Measurements from ENCODE around the gene HSD17B2.

Gene HSD17B2

GRCh38 chr16:82079892-82080291 is 44.8 kb downstream of the HSD17B2 start:
- no peaks in the 10 kb centered on the region for H3K4me1 ChIP-seq (ENCODE audit: control extremely low read depth in 1 of 4, control insufficient read depth in 4 of 4, insufficient read depth in 4 of 4, low read length in 3 of 4)
- ChIA-PET CTCF (no interaction called here), POLR2A (no interaction called here)
- no peaks in the 10 kb centered on the region for H3K36me3 ChIP-seq (ENCODE audit: control insufficient read depth in 4 of 4, insufficient read depth in 4 of 4, low read length in 3 of 4)
- H3K27ac ChIP-seq (ENCODE audit: insufficient read depth in 1 of 2, low read depth in 1 of 2, low read length in 2 of 2, poor library complexity in 1 of 2, severe bottlenecking in 2 of 2): no peak overlapping the region
- peaks cover 0 to 4% (median 0%) of the 10 kb centered on the region in 5 experiments for H3K27me3 ChIP-seq (replicated peaks in 2 of 5; ENCODE audit: control insufficient read depth in 4 of 5, insufficient read depth in 5 of 5, low read length in 4 of 5)
- no peak overlapping the region for H3K4me3 ChIP-seq (ENCODE audit: control insufficient read depth in 1 of 7, extremely low read depth in 1 of 7, insufficient read depth in 4 of 7, low read depth in 2 of 7, low read length in 6 of 7)
- H3K9me3 ChIP-seq (ENCODE audit: control extremely low read depth in 1 of 5, control insufficient read depth in 4 of 5, insufficient read depth in 2 of 5, low read depth in 1 of 5, low read length in 4 of 5): peaks cover 0 to 8% (median 0%) of the 10 kb centered on the region in 5 experiments
- no peak for DNase-seq
- WGBS (ENCODE audit: insufficient coverage): 76% methylated on average over 3 of the region's 3 CpGs

- 89% methylated on average over 1 of the region's 3 CpGs for WGBS (ENCODE audit: insufficient coverage)
- H3K27me3 ChIP-seq (replicated peaks in 2 of 5; ENCODE audit: control insufficient read depth in 4 of 5, insufficient read depth in 5 of 5, low read length in 4 of 5): peaks cover 0 to 4% (median 0%) of the 10 kb centered on the region in 5 experiments
- DNase-seq: no peak
- ChIA-PET CTCF (no interaction called here), POLR2A (no interaction called here)
- H3K9me3 ChIP-seq (ENCODE audit: control extremely low read depth in 1 of 5, control insufficient read depth in 4 of 5, insufficient read depth in 2 of 5, low read depth in 1 of 5, low read length in 4 of 5): peaks cover 0 to 8% (median 0%) of the 10 kb centered on the region in 5 experiments
- no peaks in the 10 kb centered on the region for H3K4me1 ChIP-seq (ENCODE audit: control extremely low read depth in 1 of 4, control insufficient read depth in 4 of 4, insufficient read depth in 4 of 4, low read length in 3 of 4)
- H3K36me3 ChIP-seq (ENCODE audit: control insufficient read depth in 4 of 4, insufficient read depth in 4 of 4, low read length in 3 of 4): no peaks in the 10 kb centered on the region
- H3K27ac ChIP-seq (ENCODE audit: insufficient read depth in 1 of 2, low read depth in 1 of 2, low read length in 2 of 2, poor library complexity in 1 of 2, severe bottlenecking in 2 of 2): no peak overlapping the region
- H3K4me3 ChIP-seq (ENCODE audit: control insufficient read depth in 1 of 7, extremely low read depth in 1 of 7, insufficient read depth in 4 of 7, low read depth in 2 of 7, low read length in 6 of 7): no peak overlapping the region
Observed at GRCh38 chr16:82081264-82081663, 46.2 kb downstream of the HSD17B2 start.

- 100% methylated on average over 1 of the region's 1 CpG for WGBS (ENCODE audit: insufficient coverage)
- H3K4me3 ChIP-seq (ENCODE audit: control insufficient read depth in 1 of 7, extremely low read depth in 1 of 7, insufficient read depth in 4 of 7, low read depth in 2 of 7, low read length in 6 of 7): no peak overlapping the region
Observed at GRCh38 chr16:82082097-82082496, 47.0 kb downstream of the HSD17B2 start.

GRCh38 chr16:82082543-82083244 is 47.6 kb downstream of the HSD17B2 start:
- H3K36me3 ChIP-seq (ENCODE audit: control insufficient read depth in 4 of 4, insufficient read depth in 4 of 4, low read length in 3 of 4): no peaks in the 10 kb centered on the region
- no peak overlapping the region for H3K4me3 ChIP-seq (ENCODE audit: control insufficient read depth in 1 of 7, extremely low read depth in 1 of 7, insufficient read depth in 4 of 7, low read depth in 2 of 7, low read length in 6 of 7)
- no peak for DNase-seq
- ChIA-PET CTCF (no interaction called here), POLR2A (no interaction called here)
- H3K27ac ChIP-seq (ENCODE audit: insufficient read depth in 1 of 2, low read depth in 1 of 2, low read length in 2 of 2, poor library complexity in 1 of 2, severe bottlenecking in 2 of 2): no peak overlapping the region
- H3K4me1 ChIP-seq (ENCODE audit: control extremely low read depth in 1 of 4, control insufficient read depth in 4 of 4, insufficient read depth in 4 of 4, low read length in 3 of 4): no peaks in the 10 kb centered on the region
- H3K9me3 ChIP-seq (ENCODE audit: control extremely low read depth in 1 of 5, control insufficient read depth in 4 of 5, insufficient read depth in 2 of 5, low read depth in 1 of 5, low read length in 4 of 5): peaks cover 0 to 5% (median 0%) of the 10 kb centered on the region in 5 experiments
- WGBS (ENCODE audit: insufficient coverage): 100% methylated on average over 1 of the region's 2 CpGs
- H3K27me3 ChIP-seq (replicated peaks in 2 of 5; ENCODE audit: control insufficient read depth in 4 of 5, insufficient read depth in 5 of 5, low read length in 4 of 5): peaks cover 0 to 4% (median 0%) of the 10 kb centered on the region in 5 experiments

More at GRCh38 chr16:82082097-82082496, 47.0 kb downstream of the HSD17B2 start:
- POLR2A ChIA-PET: no interaction called here
- Histone ChIP-seq H3K36me3 (ENCODE audit: control insufficient read depth in 4 of 4, insufficient read depth in 4 of 4, low read length in 3 of 4) (no peaks in the 10 kb centered on the region), H3K4me1 (ENCODE audit: control extremely low read depth in 1 of 4, control insufficient read depth in 4 of 4, insufficient read depth in 4 of 4, low read length in 3 of 4) (no peaks in the 10 kb centered on the region), H3K27ac (ENCODE audit: insufficient read depth in 1 of 2, low read depth in 1 of 2, low read length in 2 of 2, poor library complexity in 1 of 2, severe bottlenecking in 2 of 2) (no peak overlapping the region), H3K9me3 (ENCODE audit: control extremely low read depth in 1 of 5, control insufficient read depth in 4 of 5, insufficient read depth in 2 of 5, low read depth in 1 of 5, low read length in 4 of 5) (peaks cover 0 to 7% (median 0%) of the 10 kb centered on the region in 5 experiments), H3K27me3 (replicated peaks in 2 of 5; ENCODE audit: control insufficient read depth in 4 of 5, insufficient read depth in 5 of 5, low read length in 4 of 5) (peaks cover 0 to 4% (median 0%) of the 10 kb centered on the region in 5 experiments)
- CTCF ChIA-PET: no interaction called here
- no peak for DNase-seq

- DNase-seq: no peak
- POLR2A ChIA-PET: no interaction called here
- CTCF ChIA-PET: no interaction called here
Observed at GRCh38 chr16:82083710-82084353, 48.8 kb downstream of the HSD17B2 start.

DNA sequence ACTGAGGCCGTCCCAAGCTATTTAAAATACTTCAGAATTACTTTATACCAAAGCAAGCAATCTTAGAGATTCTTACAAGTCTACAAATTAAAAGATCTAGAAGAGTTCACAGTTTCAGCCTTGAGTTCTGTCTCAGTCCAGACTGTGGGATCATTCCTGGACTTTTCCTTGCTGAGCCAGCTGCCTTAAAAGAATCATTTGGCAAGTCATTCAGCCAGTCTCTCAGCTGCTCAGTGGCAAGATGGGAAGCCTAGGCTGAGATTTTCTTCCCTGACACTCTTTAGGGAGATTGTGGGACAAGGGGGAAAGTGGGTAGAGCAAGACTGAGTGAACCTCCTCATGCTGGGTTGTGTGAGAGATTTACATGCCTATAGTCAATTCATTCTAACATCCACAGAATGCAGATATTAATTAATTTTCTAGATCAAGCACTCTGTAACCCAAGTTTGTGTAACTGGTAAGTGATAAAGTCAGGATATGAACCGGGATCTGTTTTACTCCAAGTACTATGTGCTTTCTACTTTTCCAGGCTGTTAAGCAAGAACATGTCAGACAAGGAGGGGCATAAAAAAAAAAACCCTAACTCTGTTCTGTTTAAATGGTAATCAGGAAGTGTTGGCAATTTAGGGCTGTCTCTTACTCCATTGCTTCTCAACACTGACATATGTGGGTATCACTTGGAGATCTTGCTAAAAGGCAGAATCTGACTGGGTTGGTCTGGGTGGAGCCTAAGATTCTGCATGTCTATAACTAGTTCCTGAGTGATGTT is 50.1 kb downstream of the HSD17B2 start:
- ChIA-PET POLR2A (no interaction called here), CTCF (no interaction called here)
- H3K27ac ChIP-seq (ENCODE audit: insufficient read depth in 1 of 2, low read depth in 1 of 2, low read length in 2 of 2, poor library complexity in 1 of 2, severe bottlenecking in 2 of 2): no peak overlapping the region
- no peaks in the 10 kb centered on the region for H3K36me3 ChIP-seq (ENCODE audit: control insufficient read depth in 4 of 4, insufficient read depth in 4 of 4, low read length in 3 of 4)
- no peak for DNase-seq
- peaks cover 0 to 4% (median 0%) of the 10 kb centered on the region in 5 experiments for H3K27me3 ChIP-seq (replicated peaks in 2 of 5; ENCODE audit: control insufficient read depth in 4 of 5, insufficient read depth in 5 of 5, low read length in 4 of 5)
- 83% methylated on average over 1 of the region's 2 CpGs for WGBS (ENCODE audit: insufficient coverage)
- H3K4me1 ChIP-seq (ENCODE audit: control extremely low read depth in 1 of 4, control insufficient read depth in 4 of 4, insufficient read depth in 4 of 4, low read length in 3 of 4): no peaks in the 10 kb centered on the region
- no peak overlapping the region for H3K4me3 ChIP-seq (ENCODE audit: control insufficient read depth in 1 of 7, extremely low read depth in 1 of 7, insufficient read depth in 4 of 7, low read depth in 2 of 7, low read length in 6 of 7)
- no peaks in the 10 kb centered on the region for H3K9me3 ChIP-seq (ENCODE audit: control extremely low read depth in 1 of 5, control insufficient read depth in 4 of 5, insufficient read depth in 2 of 5, low read depth in 1 of 5, low read length in 4 of 5)

More at GRCh38 chr16:82083710-82084353, 48.8 kb downstream of the HSD17B2 start:
- 95% methylated on average over 6 of the region's 6 CpGs for WGBS (ENCODE audit: insufficient coverage)
- no peaks in the 10 kb centered on the region for H3K9me3 ChIP-seq (ENCODE audit: control extremely low read depth in 1 of 5, control insufficient read depth in 4 of 5, insufficient read depth in 2 of 5, low read depth in 1 of 5, low read length in 4 of 5)
- no peak overlapping the region for H3K27ac ChIP-seq (ENCODE audit: insufficient read depth in 1 of 2, low read depth in 1 of 2, low read length in 2 of 2, poor library complexity in 1 of 2, severe bottlenecking in 2 of 2)
- no peaks in the 10 kb centered on the region for H3K36me3 ChIP-seq (ENCODE audit: control insufficient read depth in 4 of 4, insufficient read depth in 4 of 4, low read length in 3 of 4)
- no peaks in the 10 kb centered on the region for H3K4me1 ChIP-seq (ENCODE audit: control extremely low read depth in 1 of 4, control insufficient read depth in 4 of 4, insufficient read depth in 4 of 4, low read length in 3 of 4)
- H3K27me3 ChIP-seq (replicated peaks in 2 of 5; ENCODE audit: control insufficient read depth in 4 of 5, insufficient read depth in 5 of 5, low read length in 4 of 5): peaks cover 0 to 4% (median 0%) of the 10 kb centered on the region in 5 experiments
- H3K4me3 ChIP-seq (ENCODE audit: control insufficient read depth in 1 of 7, extremely low read depth in 1 of 7, insufficient read depth in 4 of 7, low read depth in 2 of 7, low read length in 6 of 7): no peak overlapping the region

DNA sequence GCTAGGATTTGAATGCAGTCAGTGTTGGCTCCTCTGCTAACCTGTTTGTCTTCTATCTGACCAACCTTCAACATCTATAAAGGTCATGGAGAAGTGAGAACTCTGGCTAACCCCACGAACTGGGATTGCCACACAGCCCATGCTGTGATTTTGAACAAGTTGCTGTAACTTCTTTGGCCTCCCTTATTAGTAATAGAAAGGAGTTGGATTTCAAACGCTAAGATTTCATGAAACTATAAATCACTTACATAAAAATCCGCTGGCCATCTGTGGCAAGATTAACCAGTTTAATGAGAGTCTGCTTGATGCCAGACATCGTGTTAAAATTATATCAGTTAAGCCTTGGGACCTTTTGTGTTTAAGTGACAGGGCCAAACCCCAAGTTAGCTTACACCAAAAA is 53.4 kb downstream of the HSD17B2 start:
- no peaks in the 10 kb centered on the region for H3K4me1 ChIP-seq (ENCODE audit: control extremely low read depth in 1 of 4, control insufficient read depth in 4 of 4, insufficient read depth in 4 of 4, low read length in 3 of 4)
- no peak overlapping the region for H3K27ac ChIP-seq (ENCODE audit: insufficient read depth in 1 of 2, low read depth in 1 of 2, low read length in 2 of 2, poor library complexity in 1 of 2, severe bottlenecking in 2 of 2)
- CTCF ChIA-PET: no interaction called here
- POLR2A ChIA-PET: no interaction called here
- no peaks in the 10 kb centered on the region for H3K9me3 ChIP-seq (ENCODE audit: control extremely low read depth in 1 of 5, control insufficient read depth in 4 of 5, insufficient read depth in 2 of 5, low read depth in 1 of 5, low read length in 4 of 5)
- H3K4me3 ChIP-seq (ENCODE audit: control insufficient read depth in 1 of 7, extremely low read depth in 1 of 7, insufficient read depth in 4 of 7, low read depth in 2 of 7, low read length in 6 of 7): no peak overlapping the region
- no peaks in the 10 kb centered on the region for H3K36me3 ChIP-seq (ENCODE audit: control insufficient read depth in 4 of 4, insufficient read depth in 4 of 4, low read length in 3 of 4)
- no peak for DNase-seq
- H3K27me3 ChIP-seq (replicated peaks in 2 of 5; ENCODE audit: control insufficient read depth in 4 of 5, insufficient read depth in 5 of 5, low read length in 4 of 5): peaks cover 0 to 5% (median under 1%) of the 10 kb centered on the region in 5 experiments
- WGBS (ENCODE audit: insufficient coverage): no CpG with 5 or more reads among the region's 4 CpGs

Data from common myeloid progenitor, CD34-positive (primary cell).